KBM-7 (cell line): ENCODE results near the gene MRFAP1L1.

Source experiments
- DNase-seq: peaks from one replicate; pipeline ENCODE4 v3.0.0-alpha.2; 2015
- in situ Hi-C: fragments of 300-500 bp; cut with MboI; formaldehyde crosslinking; loops from 2 replicates; pipeline ENCODE4 v1.14.3; 2020; ENCODE audit warnings: low sequenced_read_pairs, low pct_unique_long_range_greater_than_20kb, mixed read lengths

The MRFAP1L1 gene

GRCh38 chr4:6719611-6720179, 10.0 kb upstream of the MRFAP1L1 start:
- in situ Hi-C loops, result no loop called here
- DNase-seq, result no peak

- in situ Hi-C loops, result no loop called here
- no peak for DNase-seq
Observed at GRCh38 chr4:6718932-6719610, 9.4 kb upstream of the MRFAP1L1 start.

- in situ Hi-C loops, result no loop called here
- no peak for DNase-seq
Observed at GRCh38 chr4:6716958-6717655, 7.4 kb upstream of the MRFAP1L1 start.

- in situ Hi-C loops, result no loop called here
- peak; percentile 95 for DNase-seq
Observed at GRCh38 chr4:6716018-6716911, 6.6 kb upstream of the MRFAP1L1 start, which contains the start of gene BLOC1S4. Gene BLOC1S4 (plus strand): TSS chr4:6716174. CDS start chr4:6716210, 36 bp downstream.

GRCh38 chr4:6715704-6716017, 6.0 kb upstream of the MRFAP1L1 start:
- in situ Hi-C loops, result no loop called here
- no peak for DNase-seq

- in situ Hi-C loops, result no loop called here
- peak; percentile 33 for DNase-seq
Observed at GRCh38 chr4:6714954-6715353, 5.3 kb upstream of the MRFAP1L1 start.

- in situ Hi-C loops, result no loop called here
- DNase-seq, result peak; percentile 44
Observed at GRCh38 chr4:6710996-6711395, 1.3 kb upstream of the MRFAP1L1 start.

- no peak for DNase-seq
- in situ Hi-C loops, result no loop called here
Observed at GRCh38 chr4:6710282-6710681, 617 bp upstream of the MRFAP1L1 start.

- DNase-seq, result no peak
- in situ Hi-C loops, result no loop called here
Observed at GRCh38 chr4:6706173-6706572, 3.5 kb downstream of the MRFAP1L1 start.

GRCh38 chr4:6705646-6706045, 4.0 kb downstream of the MRFAP1L1 start:
- no peak for DNase-seq
- in situ Hi-C loops, result no loop called here

- in situ Hi-C loops, result no loop called here
- DNase-seq, result no peak
Observed at GRCh38 chr4:6703786-6704185, 5.9 kb downstream of the MRFAP1L1 start.

GRCh38 chr4:6702761-6703160, 6.9 kb downstream of the MRFAP1L1 start:
- in situ Hi-C loops, result no loop called here
- no peak for DNase-seq

- in situ Hi-C loops, result no loop called here
- no peak for DNase-seq
Observed at GRCh38 chr4:6701371-6701770, 8.3 kb downstream of the MRFAP1L1 start.

- DNase-seq, result no peak
- in situ Hi-C loops, result no loop called here
Observed at GRCh38 chr4:6699903-6700302, 9.8 kb downstream of the MRFAP1L1 start.

- in situ Hi-C loops, result no loop called here
- DNase-seq, result no peak
Observed at GRCh38 chr4:6699388-6699787, 10.3 kb downstream of the MRFAP1L1 start.

- in situ Hi-C loops, result no loop called here
- DNase-seq, result no peak
Observed at GRCh38 chr4:6697131-6697530, 12.5 kb downstream of the MRFAP1L1 start.

- in situ Hi-C loops, result no loop called here
- DNase-seq, result no peak
Observed at GRCh38 chr4:6696611-6697010, 13.1 kb downstream of the MRFAP1L1 start.

- DNase-seq, result peak; percentile 72
- in situ Hi-C loops, result no loop called here
Observed at GRCh38 chr4:6695660-6696610, 13.7 kb downstream of the MRFAP1L1 start.
